Right lobe of liver (tissue), 4 donors: Measurements from ENCODE around the gene SLC25A47.

ENCODE experiments used
- POLR2A ChIP-seq: fragments of 450-650 bp; IDR thresholded peaks from one replicate; pipeline ENCODE4 v1.6.1; 2017; ENCODE audit warnings: antibody characterized with exemption, mild to moderate bottlenecking
- TF ChIP-seq, protein P1 (sequence below), 4 donors: fragments of 200-600 bp in 3 of 4; fragments of 450-650 bp in 1 of 4; IDR thresholded peaks; one replicate each; pipeline versions ENCODE4 v1.5.1 to v1.8.0; 2016 to 2022; ENCODE audit warnings: antibody characterized with exemption in 4 of 4, mild to moderate bottlenecking in 2 of 4
- donor health status: DM: no; HTN: no; CAD: no.
- donor health status: DM: no; HTN: no; CAD: no.
- donor health status: DM: no; HTN: yes; CAD: no.

DNA sequence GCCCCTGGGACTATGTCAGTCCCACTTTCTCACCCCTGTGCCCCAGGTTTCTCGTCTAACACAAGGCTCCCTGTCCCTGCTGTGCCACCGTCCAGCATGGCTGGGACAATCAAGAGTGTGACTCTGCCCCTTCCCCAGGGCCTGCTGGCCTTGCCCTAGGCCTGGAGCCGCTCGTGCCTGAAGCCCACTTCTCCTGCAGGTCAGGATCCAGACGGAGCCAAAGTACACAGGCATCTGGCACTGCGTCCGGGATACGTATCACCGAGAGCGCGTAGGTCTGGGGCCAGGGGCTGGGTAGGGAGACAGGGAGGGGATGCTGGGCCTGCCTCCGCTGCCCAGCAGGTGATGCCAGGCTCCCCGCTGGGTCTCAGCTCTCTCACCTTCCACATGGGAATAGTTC, 2.8 kb downstream of the SLC25A47 start:
- TF ChIP-seq, protein P1, sequence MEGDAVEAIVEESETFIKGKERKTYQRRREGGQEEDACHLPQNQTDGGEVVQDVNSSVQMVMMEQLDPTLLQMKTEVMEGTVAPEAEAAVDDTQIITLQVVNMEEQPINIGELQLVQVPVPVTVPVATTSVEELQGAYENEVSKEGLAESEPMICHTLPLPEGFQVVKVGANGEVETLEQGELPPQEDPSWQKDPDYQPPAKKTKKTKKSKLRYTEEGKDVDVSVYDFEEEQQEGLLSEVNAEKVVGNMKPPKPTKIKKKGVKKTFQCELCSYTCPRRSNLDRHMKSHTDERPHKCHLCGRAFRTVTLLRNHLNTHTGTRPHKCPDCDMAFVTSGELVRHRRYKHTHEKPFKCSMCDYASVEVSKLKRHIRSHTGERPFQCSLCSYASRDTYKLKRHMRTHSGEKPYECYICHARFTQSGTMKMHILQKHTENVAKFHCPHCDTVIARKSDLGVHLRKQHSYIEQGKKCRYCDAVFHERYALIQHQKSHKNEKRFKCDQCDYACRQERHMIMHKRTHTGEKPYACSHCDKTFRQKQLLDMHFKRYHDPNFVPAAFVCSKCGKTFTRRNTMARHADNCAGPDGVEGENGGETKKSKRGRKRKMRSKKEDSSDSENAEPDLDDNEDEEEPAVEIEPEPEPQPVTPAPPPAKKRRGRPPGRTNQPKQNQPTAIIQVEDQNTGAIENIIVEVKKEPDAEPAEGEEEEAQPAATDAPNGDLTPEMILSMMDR (IDR thresholded peaks at IDR 0.05) = no peak
- no peak for TF ChIP-seq POLR2A
